HepG2 (cell line): Measurements from ENCODE around the gene DCAF7. TPM values are rescaled to one million over a fixed set of nuclear protein-coding genes. Genes with fewer than 3 reads are reported as not detected.

ENCODE experiments used
- ARID4A ChIP-seq: sonication (generic); formaldehyde crosslinking; IDR thresholded peaks from 2 replicates; pipeline ENCODE4 v1.5.0; 2020; ENCODE audit warnings: mild to moderate bottlenecking, missing genetic modification reagents, borderline replicate concordance
- ELF3 ChIP-seq: IDR thresholded peaks from 2 replicates; pipeline ENCODE4 v1.6.1; 2016; ENCODE audit warnings: missing genetic modification reagents, missing compliant biosample characterization
- JUNB ChIP-seq: sonication (generic); formaldehyde crosslinking; IDR thresholded peaks from 2 replicates; pipeline ENCODE4 v1.8.0; 2022; ENCODE audit warnings: missing genetic modification reagents, mild to moderate bottlenecking, borderline replicate concordance
- KLF11 ChIP-seq: IDR thresholded peaks from 2 replicates; pipeline ENCODE4 v1.6.1; 2016; ENCODE audit warnings: missing compliant biosample characterization
- MAZ ChIP-seq, 2 experiments: sonication (generic) in 1 of 2; formaldehyde crosslinking in 1 of 2; IDR thresholded peaks; 2 replicates each; pipeline versions ENCODE4 v1.5.0 to v1.6.1; 2012 to 2020; ENCODE audit warnings: low read depth in 2 of 2, mild to moderate bottlenecking in 2 of 2, borderline replicate concordance in 1 of 2, improper control_type of control experiment in 1 of 2, low read length in 1 of 2, missing genetic modification reagents in 1 of 2, moderate library complexity in 1 of 2
- NCOA1 ChIP-seq: sonication (generic); formaldehyde crosslinking; IDR thresholded peaks from 2 replicates; pipeline ENCODE4 v1.9.0; 2021; ENCODE audit warnings: missing genetic modification reagents
- NRL ChIP-seq: sonication (generic); formaldehyde crosslinking; IDR thresholded peaks from 2 replicates; pipeline ENCODE4 v1.5.0; 2020; ENCODE audit warnings: missing genetic modification reagents, mild to moderate bottlenecking, moderate library complexity, borderline replicate concordance
- POGZ ChIP-seq: sonication (generic); formaldehyde crosslinking; IDR thresholded peaks from 2 replicates; pipeline ENCODE4 v1.4.0; 2020; ENCODE audit warnings: mild to moderate bottlenecking, missing genetic modification reagents
- RBM39 ChIP-seq: fragments of 200-400 bp; formaldehyde crosslinking; IDR thresholded peaks from one replicate; pipeline ENCODE4 v1.6.1; 2018; ENCODE audit warnings: antibody characterized with exemption, mild to moderate bottlenecking, low read depth, low read length; ENCODE audit not compliant: poor library complexity, severe bottlenecking
- RXRB ChIP-seq: IDR thresholded peaks from 2 replicates; pipeline ENCODE4 v1.6.1; 2016; ENCODE audit warnings: borderline replicate concordance, missing genetic modification reagents, missing compliant biosample characterization
- SP4 ChIP-seq: sonication (generic); formaldehyde crosslinking; IDR thresholded peaks from 2 replicates; pipeline ENCODE4 v1.8.1; 2023; ENCODE audit warnings: mild to moderate bottlenecking, missing genetic modification reagents
- TSC22D2 ChIP-seq: sonication (generic); formaldehyde crosslinking; IDR thresholded peaks from 2 replicates; pipeline ENCODE4 v1.5.1; 2020; ENCODE audit warnings: missing genetic modification reagents, mild to moderate bottlenecking, borderline replicate concordance
- YEATS2 ChIP-seq: sonication (generic); formaldehyde crosslinking; IDR thresholded peaks from 2 replicates; pipeline ENCODE4 v1.4.0; 2020; ENCODE audit warnings: missing genetic modification reagents, borderline replicate concordance
- ZBTB34 ChIP-seq: sonication (generic); formaldehyde crosslinking; IDR thresholded peaks from 2 replicates; pipeline ENCODE4 v1.8.0; 2022; ENCODE audit warnings: mild to moderate bottlenecking, missing genetic modification reagents
- ZFYVE20 ChIP-seq: sonication (generic); formaldehyde crosslinking; IDR thresholded peaks from 2 replicates; pipeline ENCODE4 v1.8.0; 2023; ENCODE audit warnings: low read depth, mild to moderate bottlenecking, moderate library complexity, missing genetic modification reagents, borderline replicate concordance
- ZNF3 ChIP-seq: IDR thresholded peaks from 2 replicates; pipeline ENCODE4 v1.7.0; 2017; ENCODE audit warnings: inconsistent platforms
- ZNF383 ChIP-seq: sonication (generic); formaldehyde crosslinking; IDR thresholded peaks from 2 replicates; pipeline ENCODE4 v1.4.0; 2020; ENCODE audit warnings: missing genetic modification reagents, mild to moderate bottlenecking, borderline replicate concordance
- ZNF484 ChIP-seq: sonication (generic); formaldehyde crosslinking; IDR thresholded peaks from 2 replicates; pipeline ENCODE4 v1.5.1; 2020; ENCODE audit warnings: mild to moderate bottlenecking, low read depth, missing genetic modification reagents, borderline replicate concordance
- ZNF691 ChIP-seq: sonication (generic); formaldehyde crosslinking; IDR thresholded peaks from 2 replicates; pipeline ENCODE4 v1.4.0; 2020; ENCODE audit warnings: missing genetic modification reagents, low read depth, mild to moderate bottlenecking, borderline replicate concordance
- ZNF839 ChIP-seq: sonication (generic); formaldehyde crosslinking; IDR thresholded peaks from 2 replicates; pipeline ENCODE4 v1.4.0; 2020; ENCODE audit warnings: missing genetic modification reagents, mild to moderate bottlenecking, borderline replicate concordance
- polyA plus RNA-seq, 8 experiments: library from polyadenylated mRNA; depleted of rRNA in 3 of 8; stranded (reverse) in 7 of 8; unstranded in 1 of 8; fragments of >200 nt; fragmentation: Illumina TruSeq in 4 of 8; extraction: Trizol in 4 of 8; gene quantifications; 2 replicates each; pipeline versions ENCODE4 v1.2.1 to v1.2.3, GENCODE V29; 2011 to 2016; ENCODE audit warnings: low read depth in 4 of 8, missing spikeins in 1 of 8, mixed read lengths in 1 of 8; ENCODE audit not compliant: insufficient read depth in 1 of 8
- total RNA-seq, 5 experiments: library from RNA; depleted of rRNA; stranded (reverse); fragments of >200 nt; fragmentation: Illumina TruSeq; extraction: Trizol; gene quantifications; 2 replicates each; pipeline ENCODE4 v1.2.3, GENCODE V29; 2016; ENCODE audit warnings: low read depth in 1 of 5

Gene DCAF7
- total and polyA plus RNA-seq, 2 of the 13 experiments (the other 11 are each of a cell fraction or from before 2014, with no cell fraction given) = 55.2 to 73.4 TPM

GRCh38 chr17:63531022-63531965 lies 19.0 kb upstream of the DCAF7 start (continued):
- peak; percentile 72; the same call in 1 of the 2 replicates for TF ChIP-seq POGZ (CRISPR knock-in tag)
- peak; percentile 95 for TF ChIP-seq RXRB (CRISPR knock-in tag)
- peak; percentile 45; the same call in 1 of the 2 replicates for TF ChIP-seq MAZ (IDR thresholded peaks at IDR 0.05; ENCODE audit: borderline replicate concordance, low read depth, low read length)
- peak; percentile 81; the same call in 1 of the 2 replicates for TF ChIP-seq MAZ (CRISPR knock-in tag; IDR thresholded peaks at IDR 0.05; ENCODE audit: low read depth)
- TF ChIP-seq ZNF383 (CRISPR knock-in tag) = peak; percentile 52; the same call in 1 of the 2 replicates
- no peak for TF ChIP-seq KLF11 (CRISPR knock-in tag)
- no peak for TF ChIP-seq ZNF484
- peak; percentile 89 for TF ChIP-seq ZNF691
- no peak for TF ChIP-seq ZFYVE20 (CRISPR knock-in tag)
- TF ChIP-seq NCOA1 (CRISPR knock-in tag) = peak; percentile 90; the same call in 1 of the 2 replicates
- no peak; the same call in 1 of the 2 replicates for TF ChIP-seq NRL (CRISPR knock-in tag)
- no peak for TF ChIP-seq JUNB (CRISPR knock-in tag)
- peak; percentile 9; the same call in 1 of the 2 replicates for TF ChIP-seq ZNF839
- 0 out of 2 replicates have a peak, but pooled peaks have one; percentile 33 for TF ChIP-seq ZNF3 (CRISPR knock-in tag)
- TF ChIP-seq YEATS2 (CRISPR knock-in tag) = no peak; the same call in 1 of the 2 replicates
- TF ChIP-seq ELF3 (CRISPR knock-in tag) = peak; percentile 79
- TF ChIP-seq TSC22D2 = no peak
- TF ChIP-seq RBM39 = no peak
- TF ChIP-seq SP4 (CRISPR knock-in tag) = peak; percentile 49
- peak; percentile 79; the same call in 1 of the 2 replicates for TF ChIP-seq ZBTB34
- TF ChIP-seq ARID4A (CRISPR knock-in tag) = peak; percentile 76; the same call in 1 of the 2 replicates
